22Rv1 (cell line): ENCODE results near the gene KIF26B.

Source experiments
- H3K27ac ChIP-seq: fragments of 450-650 bp; 2 replicates; pipeline ENCODE4 v1.5.1; 2017
- ZFX ChIP-seq: fragments of 450-650 bp; IDR thresholded peaks from 2 replicates; pipeline ENCODE4 v1.6.1; 2017; ENCODE audit warnings: antibody characterized with exemption, borderline replicate concordance
- TF ChIP-seq, protein P1 (sequence below): fragments of 450-650 bp; IDR thresholded peaks from 2 replicates; pipeline ENCODE4 v1.5.1; 2017; ENCODE audit warnings: mild to moderate bottlenecking

The KIF26B gene

DNA sequence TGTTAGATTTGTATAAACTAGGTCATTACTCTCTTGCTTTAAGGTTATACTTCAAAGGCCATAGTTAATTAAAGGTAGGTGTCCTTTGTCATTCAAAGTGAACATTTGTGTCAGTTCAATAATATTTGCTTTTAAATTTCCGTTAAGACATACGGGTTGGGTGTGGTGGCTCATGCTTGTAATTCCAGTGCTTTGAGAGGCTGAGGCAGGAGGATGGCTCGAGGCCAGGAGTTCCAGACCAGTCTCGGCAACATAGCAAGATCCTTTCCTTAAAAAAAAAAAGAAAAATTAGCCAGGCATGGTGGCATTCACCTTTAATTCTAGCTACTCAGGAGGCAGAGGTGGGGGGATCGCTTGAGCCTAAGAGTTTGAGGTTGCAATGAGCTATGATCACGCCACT is 80.4 kb downstream of the KIF26B start:
- no peak overlapping the region for H3K27ac ChIP-seq
- no peak for TF ChIP-seq ZFX
- TF ChIP-seq, protein P1, sequence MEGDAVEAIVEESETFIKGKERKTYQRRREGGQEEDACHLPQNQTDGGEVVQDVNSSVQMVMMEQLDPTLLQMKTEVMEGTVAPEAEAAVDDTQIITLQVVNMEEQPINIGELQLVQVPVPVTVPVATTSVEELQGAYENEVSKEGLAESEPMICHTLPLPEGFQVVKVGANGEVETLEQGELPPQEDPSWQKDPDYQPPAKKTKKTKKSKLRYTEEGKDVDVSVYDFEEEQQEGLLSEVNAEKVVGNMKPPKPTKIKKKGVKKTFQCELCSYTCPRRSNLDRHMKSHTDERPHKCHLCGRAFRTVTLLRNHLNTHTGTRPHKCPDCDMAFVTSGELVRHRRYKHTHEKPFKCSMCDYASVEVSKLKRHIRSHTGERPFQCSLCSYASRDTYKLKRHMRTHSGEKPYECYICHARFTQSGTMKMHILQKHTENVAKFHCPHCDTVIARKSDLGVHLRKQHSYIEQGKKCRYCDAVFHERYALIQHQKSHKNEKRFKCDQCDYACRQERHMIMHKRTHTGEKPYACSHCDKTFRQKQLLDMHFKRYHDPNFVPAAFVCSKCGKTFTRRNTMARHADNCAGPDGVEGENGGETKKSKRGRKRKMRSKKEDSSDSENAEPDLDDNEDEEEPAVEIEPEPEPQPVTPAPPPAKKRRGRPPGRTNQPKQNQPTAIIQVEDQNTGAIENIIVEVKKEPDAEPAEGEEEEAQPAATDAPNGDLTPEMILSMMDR: no peak

DNA sequence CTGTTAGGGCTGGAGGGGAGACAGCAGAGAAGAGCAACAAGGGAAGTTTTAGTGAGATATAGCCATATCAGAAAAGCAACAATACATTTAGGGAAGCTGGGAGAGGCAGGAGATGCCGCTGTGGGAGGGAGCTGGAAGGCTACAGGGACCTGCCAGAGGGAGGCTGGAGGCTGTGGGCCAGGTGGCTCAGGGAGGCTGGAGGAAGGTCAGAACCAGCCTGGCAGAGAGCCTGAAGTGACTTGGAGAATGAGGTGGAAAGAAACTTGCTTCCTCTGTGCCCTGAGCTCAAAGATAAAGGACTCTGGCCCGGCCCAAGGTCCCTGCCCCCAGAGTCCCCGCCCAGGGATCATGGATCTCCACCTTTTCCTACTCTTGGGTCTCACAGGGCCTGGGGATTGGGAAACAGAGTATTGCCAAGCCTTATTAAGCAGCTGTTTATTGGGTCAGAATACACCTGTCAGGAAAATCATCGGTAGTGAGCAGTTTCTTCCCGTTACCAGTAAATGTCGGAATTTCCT is 85.9 kb downstream of the KIF26B start:
- no peak overlapping the region for H3K27ac ChIP-seq
- TF ChIP-seq, protein P1: no peak
- no peak for TF ChIP-seq ZFX

DNA sequence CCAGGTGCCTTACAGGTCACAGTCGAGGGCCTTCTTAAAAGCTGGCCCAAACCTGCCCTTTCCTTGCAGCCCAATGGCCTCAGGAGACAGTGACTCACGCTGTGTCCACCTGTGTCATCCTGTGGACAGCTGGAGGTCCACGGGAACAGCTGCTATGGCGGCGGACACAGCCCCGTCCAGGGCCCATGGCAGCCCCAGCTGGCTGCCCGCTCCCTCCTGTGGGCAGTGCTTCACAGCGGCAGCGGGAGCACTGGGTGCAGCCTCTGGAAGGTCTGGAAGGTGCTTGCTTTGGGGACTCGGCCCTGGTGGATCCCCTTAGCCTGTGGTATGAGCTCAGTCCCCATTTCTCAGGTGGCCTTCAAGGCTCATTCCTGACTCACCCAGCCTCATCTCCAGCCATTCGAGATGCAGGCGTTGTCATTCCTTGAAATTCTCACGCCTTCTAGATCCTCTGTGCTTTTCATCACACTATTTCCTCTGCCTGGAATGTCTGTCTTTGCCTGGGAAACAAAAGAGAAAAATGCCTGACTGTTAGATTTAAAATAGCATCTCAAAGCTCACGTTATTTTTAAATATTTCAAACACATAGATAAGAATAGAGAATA is 86.8 kb downstream of the KIF26B start:
- TF ChIP-seq, protein P1: no peak
- no peak for TF ChIP-seq ZFX
- no peak overlapping the region for H3K27ac ChIP-seq

DNA sequence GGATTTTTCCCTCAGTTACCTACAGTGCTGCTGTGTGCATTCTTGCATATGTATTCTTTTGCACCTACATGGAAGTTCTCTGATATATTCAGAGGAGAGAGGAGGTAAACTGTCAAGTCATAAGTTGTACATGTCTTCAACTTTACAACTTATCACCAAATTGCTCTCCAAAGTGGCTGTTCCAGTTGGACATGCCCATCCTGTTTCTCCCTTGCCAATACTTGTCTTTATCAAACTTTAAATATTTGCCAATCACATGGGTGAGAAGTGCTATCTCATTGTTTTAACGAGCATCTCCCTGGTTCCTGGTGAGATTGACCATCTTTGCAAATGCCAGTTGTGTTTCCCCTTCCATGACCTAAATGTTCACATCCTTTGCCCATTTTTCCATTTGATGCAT is 88.2 kb downstream of the KIF26B start:
- no peak overlapping the region for H3K27ac ChIP-seq
- no peak for TF ChIP-seq ZFX
- TF ChIP-seq, protein P1: no peak

DNA sequence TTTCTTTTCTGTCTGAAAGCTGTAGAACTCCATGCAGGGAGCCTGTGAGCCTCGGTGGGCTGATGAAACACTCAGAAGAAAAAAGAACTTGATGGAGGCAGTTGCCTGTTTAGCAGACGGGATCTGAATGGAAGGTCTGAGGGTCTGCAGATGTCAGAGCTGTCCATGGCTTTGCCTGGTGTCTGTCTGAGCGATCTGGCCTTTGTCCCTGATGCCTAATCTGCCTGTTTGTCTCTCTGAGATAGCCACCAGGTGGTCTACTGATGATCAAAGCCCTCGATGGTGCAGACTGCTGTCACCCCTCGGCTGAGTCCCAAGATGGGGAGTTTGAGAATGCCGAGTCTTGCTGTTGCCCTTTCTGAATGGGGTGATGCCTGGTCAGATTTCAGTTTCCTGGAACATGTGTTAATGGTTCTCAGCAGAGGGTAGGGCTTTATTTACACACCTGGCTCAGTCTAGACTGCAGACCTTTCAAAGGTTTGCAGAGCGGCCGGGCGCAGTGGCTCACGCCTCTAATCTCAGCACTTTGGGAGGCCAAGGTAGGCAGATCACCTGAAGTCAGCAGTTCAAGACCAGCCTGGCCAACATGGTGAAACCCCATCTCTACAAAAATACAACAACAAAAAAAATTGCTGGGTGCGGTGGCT is 90.4 kb downstream of the KIF26B start:
- TF ChIP-seq, protein P1: no peak
- TF ChIP-seq ZFX: no peak
- H3K27ac ChIP-seq: no peak overlapping the region

DNA sequence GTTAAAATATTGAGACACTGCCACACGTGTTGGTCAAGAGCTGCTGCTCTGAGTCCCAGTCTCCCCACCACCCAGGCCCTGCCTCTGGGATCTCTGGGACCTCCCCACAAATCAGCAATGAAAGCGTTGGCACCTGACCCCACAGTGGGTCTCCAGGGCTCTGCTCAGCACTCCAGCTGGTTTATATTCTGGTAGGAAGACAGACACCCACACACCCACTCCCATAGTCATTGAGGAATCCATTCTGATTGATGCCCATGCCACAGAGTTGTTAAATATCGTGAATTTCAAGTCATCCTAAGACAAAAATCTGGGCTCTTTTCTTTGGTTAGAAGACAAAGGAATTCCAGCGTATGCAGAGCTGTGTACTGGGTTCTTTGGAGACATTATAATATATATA is 91.6 kb downstream of the KIF26B start:
- no peak for TF ChIP-seq ZFX
- TF ChIP-seq, protein P1: no peak
- H3K27ac ChIP-seq: no peak overlapping the region

DNA sequence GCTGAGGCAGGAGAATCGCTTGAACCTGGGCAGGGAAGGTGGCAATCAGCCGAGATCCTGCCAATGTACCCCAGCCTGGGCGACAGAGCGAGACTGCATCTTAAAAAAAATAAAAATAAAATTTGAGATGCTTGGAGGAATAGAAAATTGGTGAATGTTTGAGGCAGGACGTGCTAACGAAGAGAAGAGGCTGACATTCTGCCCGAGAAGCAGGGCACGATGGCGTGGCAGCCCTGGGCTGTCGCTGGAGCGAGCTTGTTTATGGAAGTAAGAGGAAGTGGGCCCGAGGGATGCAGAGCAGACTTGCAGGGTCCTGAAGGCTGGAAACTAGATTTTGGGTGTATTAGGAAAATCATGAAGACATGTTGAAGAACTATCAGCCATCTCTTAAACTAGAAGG is 92.6 kb downstream of the KIF26B start:
- TF ChIP-seq, protein P1: no peak
- TF ChIP-seq ZFX: no peak
- H3K27ac ChIP-seq: no peak overlapping the region
